GM23338 (cell line): ENCODE measurements around the gene UHMK1. TPM values are rescaled to one million over a fixed set of nuclear protein-coding genes. Genes with fewer than 3 reads are reported as not detected.
A peak's percentile ranks its signal among the peaks of the same experiment; 100 is the strongest.

ENCODE experiments used
- ATAC-seq: fragments of 200-7000 bp; cut with Tn5 transposase; 3 replicates; pipeline ENCODE4 v1.9.1; 2020
- DNase-seq: peaks from one replicate; pipeline ENCODE4 v3.0.0-alpha.2; 2015; ENCODE audit warnings: low spot score
- H2AFZ ChIP-seq: fragments of 200-600 bp; sonication (generic); 2 replicates; pipeline ENCODE4 v1.8.0; 2016; ENCODE audit warnings: antibody characterized with exemption, mild to moderate bottlenecking, moderate library complexity
- H3F3A ChIP-seq: fragments of 200-600 bp; sonication (generic); replicated peaks from 2 replicates; pipeline ENCODE4 v1.8.0; 2017; ENCODE audit warnings: antibody characterized with exemption, mixed run types, low read depth
- H3K27ac ChIP-seq: fragments of 200-600 bp; sonication (generic); 2 replicates; pipeline ENCODE4 v1.6.1; 2016; ENCODE audit warnings: low read depth
- H3K27me3 ChIP-seq: fragments of 200-600 bp; sonication (generic); 2 replicates; pipeline ENCODE4 v1.8.0; 2016; ENCODE audit warnings: mild to moderate bottlenecking, mixed run types, moderate library complexity; ENCODE audit not compliant: insufficient read depth
- H3K36me3 ChIP-seq: fragments of 200-600 bp; sonication (generic); 2 replicates; pipeline ENCODE4 v1.8.0; 2016; ENCODE audit warnings: mild to moderate bottlenecking; ENCODE audit not compliant: insufficient read depth
- H3K4me1 ChIP-seq: fragments of 200-600 bp; sonication (generic); 2 replicates; pipeline ENCODE4 v1.8.0; 2016; ENCODE audit warnings: mild to moderate bottlenecking, moderate library complexity; ENCODE audit not compliant: insufficient read depth
- H3K4me2 ChIP-seq: fragments of 200-600 bp; sonication (generic); 2 replicates; pipeline ENCODE4 v1.7.1; 2017; ENCODE audit warnings: mixed run types
- H3K4me3 ChIP-seq: fragments of 200-600 bp; sonication (generic); 2 replicates; pipeline ENCODE4 v1.6.1; 2016; ENCODE audit warnings: mixed run types
- H3K79me2 ChIP-seq: fragments of 200-600 bp; sonication (generic); replicated peaks from 2 replicates; pipeline ENCODE4 v1.8.0; 2017; ENCODE audit warnings: mild to moderate bottlenecking; ENCODE audit not compliant: insufficient read depth
- H3K9me2 ChIP-seq: fragments of 200-600 bp; sonication (generic); 2 replicates; pipeline ENCODE4 v1.8.0; 2017; ENCODE audit not compliant: insufficient read depth
- H4K20me1 ChIP-seq: fragments of 200-600 bp; sonication (generic); replicated peaks from 2 replicates; pipeline ENCODE4 v1.8.0; 2017; ENCODE audit warnings: mild to moderate bottlenecking; ENCODE audit not compliant: insufficient read depth
- H3K27ac Mint-ChIP-seq: 2 replicates; pipeline ENCODE4 v1.8.0; 2020; ENCODE audit warnings: inconsistent platforms, mild to moderate bottlenecking, moderate library complexity, mixed read lengths
- H3K27me3 Mint-ChIP-seq: 3 replicates; pipeline ENCODE4 v1.8.0; 2022; ENCODE audit warnings: low read depth, mild to moderate bottlenecking, moderate library complexity, mixed read lengths, inconsistent platforms; ENCODE audit not compliant: insufficient read depth, poor library complexity
- H3K36me3 Mint-ChIP-seq: 3 replicates; pipeline ENCODE4 v1.8.0; 2021; ENCODE audit warnings: low read depth, mild to moderate bottlenecking, inconsistent platforms, moderate library complexity, mixed read lengths
- H3K4me1 Mint-ChIP-seq: 3 replicates; pipeline ENCODE4 v1.8.0; 2020; ENCODE audit warnings: mild to moderate bottlenecking, inconsistent platforms, mixed read lengths
- H3K4me3 Mint-ChIP-seq: 3 replicates; pipeline ENCODE4 v1.8.0; 2021; ENCODE audit warnings: moderate library complexity, mild to moderate bottlenecking, inconsistent platforms, mixed read lengths
- H3K9me3 Mint-ChIP-seq: 3 replicates; pipeline ENCODE4 v1.8.0; 2020; ENCODE audit warnings: moderate library complexity, mild to moderate bottlenecking, inconsistent platforms, mixed read lengths
- CREB1 ChIP-seq: fragments of 250-450 bp; sonication (Bioruptor Pico); IDR thresholded peaks from 2 replicates; pipeline ENCODE4 v1.5.0; 2020; ENCODE audit warnings: low read depth, mild to moderate bottlenecking, moderate library complexity
- ETS1 ChIP-seq: IDR thresholded peaks from 2 replicates; pipeline ENCODE4 v1.6.1; 2016; ENCODE audit warnings: antibody characterized with exemption
- EZH2 ChIP-seq: fragments of 200-600 bp; sonication (generic); IDR thresholded peaks from one replicate; pipeline ENCODE4 v1.8.0; 2017; ENCODE audit warnings: antibody characterized with exemption, mild to moderate bottlenecking, low read depth; ENCODE audit not compliant: unreplicated experiment
- EZH2phosphoT487 ChIP-seq: fragments of 200-600 bp; sonication (generic); IDR thresholded peaks from one replicate; pipeline ENCODE4 v1.8.1; 2018; ENCODE audit warnings: antibody characterized with exemption; ENCODE audit not compliant: unreplicated experiment
- JUNB ChIP-seq: IDR thresholded peaks from one replicate; pipeline ENCODE4 v1.6.1; 2016; ENCODE audit warnings: antibody characterized with exemption; ENCODE audit not compliant: unreplicated experiment
- NANOG ChIP-seq: IDR thresholded peaks from 2 replicates; pipeline ENCODE4 v1.6.1; 2016; ENCODE audit warnings: antibody characterized with exemption, borderline replicate concordance
- POLR2AphosphoS5 ChIP-seq: IDR thresholded peaks from 2 replicates; pipeline ENCODE4 v1.6.1; 2016; ENCODE audit warnings: antibody characterized with exemption, low read depth
- STAT1 ChIP-seq: IDR thresholded peaks from one replicate; pipeline ENCODE4 v1.6.1; 2016; ENCODE audit warnings: antibody characterized with exemption; ENCODE audit not compliant: unreplicated experiment
- ZNF114 ChIP-seq: fragments of 250-450 bp; sonication (Bioruptor Pico); IDR thresholded peaks from 2 replicates; pipeline ENCODE4 v1.5.0; 2020; ENCODE audit warnings: mild to moderate bottlenecking, moderate library complexity
- ZNF331 ChIP-seq: fragments of 250-450 bp; sonication (Bioruptor Pico); IDR thresholded peaks from 2 replicates; pipeline ENCODE4 v1.5.0; 2020; ENCODE audit warnings: low read depth, mild to moderate bottlenecking, moderate library complexity
- polyA plus RNA-seq: library from polyadenylated mRNA; unstranded; fragments of >200 nt; fragmentation: Nextera tagmentation; extraction: Ambion mirVana; gene quantifications from 2 replicates; pipeline ENCODE4 v1.2.1, GENCODE V29; 2016
- total RNA-seq: library from RNA; depleted of rRNA; stranded (reverse); fragments of >200 nt; shearing (Covaris generic); gene quantifications from 2 replicates; pipeline ENCODE4 v1.2.3, GENCODE V29; 2014
- TF ChIP-seq, protein P1 (sequence below): fragments of 250-450 bp; sonication (Bioruptor Pico); IDR thresholded peaks from 2 replicates; pipeline ENCODE4 v1.5.0; 2020; ENCODE audit warnings: mild to moderate bottlenecking, moderate library complexity
- TF ChIP-seq, protein P2 (sequence below), 2 experiments: fragments of 200-600 bp in 1 of 2; sonication (generic) in 1 of 2; conservative IDR thresholded peaks; 2 replicates each; pipeline versions ENCODE4 v1.5.1 to v1.6.1; 2016 to 2017; ENCODE audit warnings: antibody characterized with exemption in 2 of 2, low read depth in 2 of 2, mild to moderate bottlenecking in 2 of 2, moderate library complexity in 1 of 2
- TF ChIP-seq, protein P3 (sequence below): IDR thresholded peaks from one replicate; pipeline ENCODE4 v1.6.1; 2018; ENCODE audit warnings: antibody characterized with exemption; ENCODE audit not compliant: unreplicated experiment

The UHMK1 gene
- total and polyA plus RNA-seq, 2 experiments from 2014 or later, result 8.6 to 28.3 TPM

DNA sequence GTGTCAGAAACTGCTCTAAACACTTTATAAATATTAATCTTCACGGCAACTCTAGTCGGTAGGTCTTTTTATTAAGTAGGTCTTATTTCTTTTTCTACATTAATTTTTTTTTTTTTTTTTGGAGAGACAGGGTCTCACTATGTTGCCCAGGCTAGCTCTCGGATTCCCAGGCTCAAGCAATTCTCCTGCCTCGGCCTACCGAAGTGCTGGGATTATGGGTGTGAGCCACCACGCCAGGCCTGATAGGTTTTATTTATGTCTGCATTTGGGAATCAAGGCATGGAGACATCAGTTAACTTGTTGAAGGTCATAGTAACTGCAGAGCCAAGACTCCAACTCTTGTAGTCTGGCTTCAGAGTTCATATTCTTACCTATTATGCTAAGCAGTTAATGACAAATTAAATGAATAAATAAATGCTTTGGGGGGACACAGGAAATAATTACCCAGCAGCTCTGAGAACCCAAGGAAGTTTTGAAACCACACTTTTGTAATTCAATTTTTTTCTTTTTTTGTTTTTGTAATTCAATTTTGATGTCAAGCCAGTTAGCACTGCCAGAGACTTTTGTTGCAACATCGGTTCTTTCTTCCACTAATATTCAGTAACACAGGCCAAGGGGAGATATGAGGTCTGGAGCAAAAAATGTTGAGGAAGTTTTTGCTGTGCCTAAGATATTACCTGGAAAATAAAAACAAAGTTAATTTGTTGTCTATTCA is 54.5 kb downstream of the UHMK1 start:
- no peaks in the 10 kb centered on the region for H3K36me3 ChIP-seq
- no peak overlapping the region for H3K27ac ChIP-seq
- H3K36me3 Mint-ChIP-seq, result no peaks in the 10 kb centered on the region
- no peak for ATAC-seq
- no peak overlapping the region for H3K27ac Mint-ChIP-seq
- DNase-seq, result no peak
- no peak overlapping the region for H3K4me3 Mint-ChIP-seq
- H4K20me1 ChIP-seq, result no peaks in the 10 kb centered on the region
- no peak for TF ChIP-seq POLR2AphosphoS5
- TF ChIP-seq, protein P1, sequence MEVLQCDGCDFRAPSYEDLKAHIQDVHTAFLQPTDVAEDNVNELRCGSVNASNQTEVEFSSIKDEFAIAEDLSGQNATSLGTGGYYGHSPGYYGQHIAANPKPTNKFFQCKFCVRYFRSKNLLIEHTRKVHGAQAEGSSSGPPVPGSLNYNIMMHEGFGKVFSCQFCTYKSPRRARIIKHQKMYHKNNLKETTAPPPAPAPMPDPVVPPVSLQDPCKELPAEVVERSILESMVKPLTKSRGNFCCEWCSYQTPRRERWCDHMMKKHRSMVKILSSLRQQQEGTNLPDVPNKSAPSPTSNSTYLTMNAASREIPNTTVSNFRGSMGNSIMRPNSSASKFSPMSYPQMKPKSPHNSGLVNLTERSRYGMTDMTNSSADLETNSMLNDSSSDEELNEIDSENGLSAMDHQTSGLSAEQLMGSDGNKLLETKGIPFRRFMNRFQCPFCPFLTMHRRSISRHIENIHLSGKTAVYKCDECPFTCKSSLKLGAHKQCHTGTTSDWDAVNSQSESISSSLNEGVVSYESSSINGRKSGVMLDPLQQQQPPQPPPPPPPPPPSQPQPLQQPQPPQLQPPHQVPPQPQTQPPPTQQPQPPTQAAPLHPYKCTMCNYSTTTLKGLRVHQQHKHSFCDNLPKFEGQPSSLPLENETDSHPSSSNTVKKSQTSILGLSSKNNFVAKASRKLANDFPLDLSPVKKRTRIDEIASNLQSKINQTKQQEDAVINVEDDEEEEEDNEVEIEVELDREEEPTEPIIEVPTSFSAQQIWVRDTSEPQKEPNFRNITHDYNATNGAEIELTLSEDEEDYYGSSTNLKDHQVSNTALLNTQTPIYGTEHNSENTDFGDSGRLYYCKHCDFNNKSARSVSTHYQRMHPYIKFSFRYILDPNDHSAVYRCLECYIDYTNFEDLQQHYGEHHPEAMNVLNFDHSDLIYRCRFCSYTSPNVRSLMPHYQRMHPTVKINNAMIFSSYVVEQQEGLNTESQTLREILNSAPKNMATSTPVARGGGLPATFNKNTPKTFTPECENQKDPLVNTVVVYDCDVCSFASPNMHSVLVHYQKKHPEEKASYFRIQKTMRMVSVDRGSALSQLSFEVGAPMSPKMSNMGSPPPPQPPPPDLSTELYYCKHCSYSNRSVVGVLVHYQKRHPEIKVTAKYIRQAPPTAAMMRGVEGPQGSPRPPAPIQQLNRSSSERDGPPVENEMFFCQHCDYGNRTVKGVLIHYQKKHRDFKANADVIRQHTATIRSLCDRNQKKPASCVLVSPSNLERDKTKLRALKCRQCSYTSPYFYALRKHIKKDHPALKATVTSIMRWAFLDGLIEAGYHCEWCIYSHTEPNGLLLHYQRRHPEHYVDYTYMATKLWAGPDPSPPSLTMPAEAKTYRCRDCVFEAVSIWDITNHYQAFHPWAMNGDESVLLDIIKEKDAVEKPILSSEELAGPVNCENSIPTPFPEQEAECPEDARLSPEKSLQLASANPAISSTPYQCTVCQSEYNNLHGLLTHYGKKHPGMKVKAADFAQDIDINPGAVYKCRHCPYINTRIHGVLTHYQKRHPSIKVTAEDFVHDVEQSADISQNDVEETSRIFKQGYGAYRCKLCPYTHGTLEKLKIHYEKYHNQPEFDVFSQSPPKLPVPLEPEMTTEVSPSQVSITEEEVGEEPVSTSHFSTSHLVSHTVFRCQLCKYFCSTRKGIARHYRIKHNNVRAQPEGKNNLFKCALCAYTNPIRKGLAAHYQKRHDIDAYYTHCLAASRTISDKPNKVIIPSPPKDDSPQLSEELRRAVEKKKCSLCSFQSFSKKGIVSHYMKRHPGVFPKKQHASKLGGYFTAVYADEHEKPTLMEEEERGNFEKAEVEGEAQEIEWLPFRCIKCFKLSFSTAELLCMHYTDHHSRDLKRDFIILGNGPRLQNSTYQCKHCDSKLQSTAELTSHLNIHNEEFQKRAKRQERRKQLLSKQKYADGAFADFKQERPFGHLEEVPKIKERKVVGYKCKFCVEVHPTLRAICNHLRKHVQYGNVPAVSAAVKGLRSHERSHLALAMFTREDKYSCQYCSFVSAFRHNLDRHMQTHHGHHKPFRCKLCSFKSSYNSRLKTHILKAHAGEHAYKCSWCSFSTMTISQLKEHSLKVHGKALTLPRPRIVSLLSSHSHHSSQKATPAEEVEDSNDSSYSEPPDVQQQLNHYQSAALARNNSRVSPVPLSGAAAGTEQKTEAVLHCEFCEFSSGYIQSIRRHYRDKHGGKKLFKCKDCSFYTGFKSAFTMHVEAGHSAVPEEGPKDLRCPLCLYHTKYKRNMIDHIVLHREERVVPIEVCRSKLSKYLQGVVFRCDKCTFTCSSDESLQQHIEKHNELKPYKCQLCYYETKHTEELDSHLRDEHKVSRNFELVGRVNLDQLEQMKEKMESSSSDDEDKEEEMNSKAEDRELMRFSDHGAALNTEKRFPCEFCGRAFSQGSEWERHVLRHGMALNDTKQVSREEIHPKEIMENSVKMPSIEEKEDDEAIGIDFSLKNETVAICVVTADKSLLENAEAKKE, result no peak
- no peak for TF ChIP-seq ZNF114
- no peak for TF ChIP-seq EZH2
- no peak for TF ChIP-seq ZNF331 (CRISPR knock-in tag)
- TF ChIP-seq, protein P2, sequence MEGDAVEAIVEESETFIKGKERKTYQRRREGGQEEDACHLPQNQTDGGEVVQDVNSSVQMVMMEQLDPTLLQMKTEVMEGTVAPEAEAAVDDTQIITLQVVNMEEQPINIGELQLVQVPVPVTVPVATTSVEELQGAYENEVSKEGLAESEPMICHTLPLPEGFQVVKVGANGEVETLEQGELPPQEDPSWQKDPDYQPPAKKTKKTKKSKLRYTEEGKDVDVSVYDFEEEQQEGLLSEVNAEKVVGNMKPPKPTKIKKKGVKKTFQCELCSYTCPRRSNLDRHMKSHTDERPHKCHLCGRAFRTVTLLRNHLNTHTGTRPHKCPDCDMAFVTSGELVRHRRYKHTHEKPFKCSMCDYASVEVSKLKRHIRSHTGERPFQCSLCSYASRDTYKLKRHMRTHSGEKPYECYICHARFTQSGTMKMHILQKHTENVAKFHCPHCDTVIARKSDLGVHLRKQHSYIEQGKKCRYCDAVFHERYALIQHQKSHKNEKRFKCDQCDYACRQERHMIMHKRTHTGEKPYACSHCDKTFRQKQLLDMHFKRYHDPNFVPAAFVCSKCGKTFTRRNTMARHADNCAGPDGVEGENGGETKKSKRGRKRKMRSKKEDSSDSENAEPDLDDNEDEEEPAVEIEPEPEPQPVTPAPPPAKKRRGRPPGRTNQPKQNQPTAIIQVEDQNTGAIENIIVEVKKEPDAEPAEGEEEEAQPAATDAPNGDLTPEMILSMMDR (conservative IDR thresholded peaks at IDR 0.05; ENCODE audit: low read depth in 2 of 2), result no peak
- TF ChIP-seq, protein P3, sequence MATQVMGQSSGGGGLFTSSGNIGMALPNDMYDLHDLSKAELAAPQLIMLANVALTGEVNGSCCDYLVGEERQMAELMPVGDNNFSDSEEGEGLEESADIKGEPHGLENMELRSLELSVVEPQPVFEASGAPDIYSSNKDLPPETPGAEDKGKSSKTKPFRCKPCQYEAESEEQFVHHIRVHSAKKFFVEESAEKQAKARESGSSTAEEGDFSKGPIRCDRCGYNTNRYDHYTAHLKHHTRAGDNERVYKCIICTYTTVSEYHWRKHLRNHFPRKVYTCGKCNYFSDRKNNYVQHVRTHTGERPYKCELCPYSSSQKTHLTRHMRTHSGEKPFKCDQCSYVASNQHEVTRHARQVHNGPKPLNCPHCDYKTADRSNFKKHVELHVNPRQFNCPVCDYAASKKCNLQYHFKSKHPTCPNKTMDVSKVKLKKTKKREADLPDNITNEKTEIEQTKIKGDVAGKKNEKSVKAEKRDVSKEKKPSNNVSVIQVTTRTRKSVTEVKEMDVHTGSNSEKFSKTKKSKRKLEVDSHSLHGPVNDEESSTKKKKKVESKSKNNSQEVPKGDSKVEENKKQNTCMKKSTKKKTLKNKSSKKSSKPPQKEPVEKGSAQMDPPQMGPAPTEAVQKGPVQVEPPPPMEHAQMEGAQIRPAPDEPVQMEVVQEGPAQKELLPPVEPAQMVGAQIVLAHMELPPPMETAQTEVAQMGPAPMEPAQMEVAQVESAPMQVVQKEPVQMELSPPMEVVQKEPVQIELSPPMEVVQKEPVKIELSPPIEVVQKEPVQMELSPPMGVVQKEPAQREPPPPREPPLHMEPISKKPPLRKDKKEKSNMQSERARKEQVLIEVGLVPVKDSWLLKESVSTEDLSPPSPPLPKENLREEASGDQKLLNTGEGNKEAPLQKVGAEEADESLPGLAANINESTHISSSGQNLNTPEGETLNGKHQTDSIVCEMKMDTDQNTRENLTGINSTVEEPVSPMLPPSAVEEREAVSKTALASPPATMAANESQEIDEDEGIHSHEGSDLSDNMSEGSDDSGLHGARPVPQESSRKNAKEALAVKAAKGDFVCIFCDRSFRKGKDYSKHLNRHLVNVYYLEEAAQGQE, result no peak
- TF ChIP-seq ETS1, result no peak
- no peak for TF ChIP-seq EZH2phosphoT487
- no peak for TF ChIP-seq JUNB
- TF ChIP-seq NANOG, result no peak
- no peak for TF ChIP-seq CREB1
- TF ChIP-seq STAT1, result no peak
- H3K4me2 ChIP-seq, result 0 out of 2 replicates have a peak overlapping the region, but pooled peaks have one; percentile 6
- peaks cover 2% of the 10 kb centered on the region for H3K27me3 Mint-ChIP-seq
- H3K4me3 ChIP-seq, result no peak overlapping the region
- H3K27me3 ChIP-seq, result no peaks in the 10 kb centered on the region
- no peaks in the 10 kb centered on the region for H3K4me1 ChIP-seq
- H2AFZ ChIP-seq, result no peak overlapping the region
- no peaks in the 10 kb centered on the region for H3F3A ChIP-seq
- H3K9me3 Mint-ChIP-seq, result no peaks in the 10 kb centered on the region
- H3K79me2 ChIP-seq, result no peaks in the 10 kb centered on the region
- 0 out of 2 replicates have a peak, but pooled peaks cover 11% of the 10 kb centered on the region for H3K9me2 ChIP-seq
- H3K4me1 Mint-ChIP-seq, result peaks cover 4% of the 10 kb centered on the region; the same call in 1 of the 3 replicates
